Fibroblast of mammary gland (primary cell): ENCODE results near the gene YTHDF1.

ENCODE experiments used
- DNase-seq: peaks from one replicate; pipeline ENCODE4 v3.0.0-alpha.2; 2010; ENCODE audit warnings: low read depth
- H3K4me3 ChIP-seq: 2 replicates; pipeline ENCODE4 v1.5.1; 2011; ENCODE audit warnings: low read depth, mild to moderate bottlenecking, low read length, moderate library complexity; ENCODE audit not compliant: control insufficient read depth
- TF ChIP-seq, protein P1 (sequence below): conservative IDR thresholded peaks from 2 replicates; pipeline ENCODE4 v1.5.1; 2011; ENCODE audit warnings: low read depth, low read length, inconsistent platforms; ENCODE audit not compliant: control insufficient read depth, insufficient read depth

The YTHDF1 gene

DNA sequence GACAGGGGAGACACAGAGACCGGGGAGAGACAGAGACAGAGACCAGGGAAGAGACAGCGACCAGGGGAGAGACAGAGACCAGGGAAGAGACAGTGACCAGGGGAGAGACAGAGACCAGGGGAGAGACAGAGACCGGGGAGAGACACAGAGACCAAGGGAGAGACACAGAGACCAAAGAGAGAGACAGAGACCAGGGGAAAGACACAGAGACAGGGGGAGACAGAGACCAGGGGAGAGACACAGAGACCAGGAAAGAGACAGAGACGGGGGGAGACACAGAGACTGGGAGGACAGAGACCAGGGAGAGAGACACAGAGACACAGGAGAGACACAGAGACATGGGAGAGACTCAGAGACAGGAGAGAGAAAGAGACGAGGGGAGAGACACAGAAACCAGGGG lies 43.9 kb downstream of the YTHDF1 start:
- no peak overlapping the region for H3K4me3 ChIP-seq
- DNase-seq = no peak
- TF ChIP-seq, protein P1, sequence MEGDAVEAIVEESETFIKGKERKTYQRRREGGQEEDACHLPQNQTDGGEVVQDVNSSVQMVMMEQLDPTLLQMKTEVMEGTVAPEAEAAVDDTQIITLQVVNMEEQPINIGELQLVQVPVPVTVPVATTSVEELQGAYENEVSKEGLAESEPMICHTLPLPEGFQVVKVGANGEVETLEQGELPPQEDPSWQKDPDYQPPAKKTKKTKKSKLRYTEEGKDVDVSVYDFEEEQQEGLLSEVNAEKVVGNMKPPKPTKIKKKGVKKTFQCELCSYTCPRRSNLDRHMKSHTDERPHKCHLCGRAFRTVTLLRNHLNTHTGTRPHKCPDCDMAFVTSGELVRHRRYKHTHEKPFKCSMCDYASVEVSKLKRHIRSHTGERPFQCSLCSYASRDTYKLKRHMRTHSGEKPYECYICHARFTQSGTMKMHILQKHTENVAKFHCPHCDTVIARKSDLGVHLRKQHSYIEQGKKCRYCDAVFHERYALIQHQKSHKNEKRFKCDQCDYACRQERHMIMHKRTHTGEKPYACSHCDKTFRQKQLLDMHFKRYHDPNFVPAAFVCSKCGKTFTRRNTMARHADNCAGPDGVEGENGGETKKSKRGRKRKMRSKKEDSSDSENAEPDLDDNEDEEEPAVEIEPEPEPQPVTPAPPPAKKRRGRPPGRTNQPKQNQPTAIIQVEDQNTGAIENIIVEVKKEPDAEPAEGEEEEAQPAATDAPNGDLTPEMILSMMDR = no peak

DNA sequence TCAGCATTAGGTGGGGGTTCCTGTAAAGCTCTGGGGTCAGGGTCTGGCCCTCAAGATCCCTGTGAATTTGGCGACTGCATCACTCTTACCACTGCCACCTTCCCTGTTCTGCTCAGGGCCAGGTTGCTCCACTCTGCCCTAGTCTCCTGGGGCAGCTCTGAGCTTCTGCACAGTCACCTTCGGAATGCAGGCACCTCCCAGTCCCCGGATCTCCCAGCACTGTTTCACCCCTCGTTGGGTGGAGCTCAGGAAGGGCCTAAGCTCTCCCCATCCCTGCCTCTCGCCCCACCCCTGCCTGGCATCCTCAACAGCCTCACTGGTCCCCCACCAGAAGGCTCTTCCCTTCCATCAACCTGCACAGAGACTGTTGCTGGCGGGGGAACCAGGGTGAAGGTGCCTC lies 46.2 kb downstream of the YTHDF1 start:
- no peak overlapping the region for H3K4me3 ChIP-seq
- no peak for DNase-seq
- TF ChIP-seq, protein P1 = no peak

DNA sequence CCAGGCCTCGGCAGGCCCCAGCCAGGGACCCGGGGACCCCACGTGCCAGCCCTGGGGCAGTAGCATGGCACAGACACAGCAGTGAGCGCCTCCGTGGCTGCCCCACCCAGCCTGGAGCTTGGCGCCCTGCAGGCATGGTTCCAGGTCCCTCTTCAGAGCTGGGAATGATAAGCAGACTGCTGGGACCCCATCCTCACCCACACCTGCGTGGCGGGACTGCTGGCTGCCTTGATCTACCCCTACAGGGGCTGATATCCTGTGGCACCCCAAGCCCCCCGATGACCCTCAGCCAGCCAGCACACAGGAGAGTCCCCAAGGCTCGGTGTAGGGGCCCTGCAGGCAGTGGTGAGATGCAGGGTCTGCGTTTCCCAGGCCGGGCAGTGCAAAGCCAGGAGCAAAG lies 47.1 kb downstream of the YTHDF1 start:
- H3K4me3 ChIP-seq = no peak overlapping the region
- TF ChIP-seq, protein P1 = no peak
- DNase-seq = no peak

DNA sequence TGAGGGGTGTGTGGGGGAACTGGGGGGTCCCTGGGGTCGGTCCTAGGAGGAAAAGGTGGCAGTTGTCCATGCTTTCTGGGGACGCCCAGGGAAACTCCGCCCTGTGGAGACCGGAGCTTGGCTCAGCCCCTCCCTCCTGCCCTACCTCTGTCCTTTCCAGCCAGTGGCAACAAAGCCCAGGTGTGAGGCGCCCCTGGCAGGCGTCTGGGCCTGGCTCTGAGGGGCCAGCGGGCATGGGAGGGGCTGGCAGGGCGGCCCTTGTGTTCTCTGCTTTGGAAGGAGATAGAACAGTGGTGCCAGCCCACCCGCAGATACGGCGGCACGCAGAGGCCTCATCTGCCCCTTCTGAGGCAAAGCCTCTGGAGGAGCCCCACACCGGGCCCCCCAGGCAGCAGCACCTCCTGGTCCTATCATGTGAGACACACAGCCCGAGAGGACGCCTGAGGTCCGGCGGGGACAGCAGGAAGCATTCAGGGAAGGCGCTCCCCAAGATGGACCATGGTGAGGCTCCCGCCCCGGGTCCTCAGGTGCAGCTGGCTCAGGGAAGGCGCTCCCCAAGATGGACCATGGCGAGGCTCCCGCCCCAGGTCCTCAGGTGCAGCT lies 47.9 kb downstream of the YTHDF1 start:
- TF ChIP-seq, protein P1 = no peak
- DNase-seq = no peak

DNA sequence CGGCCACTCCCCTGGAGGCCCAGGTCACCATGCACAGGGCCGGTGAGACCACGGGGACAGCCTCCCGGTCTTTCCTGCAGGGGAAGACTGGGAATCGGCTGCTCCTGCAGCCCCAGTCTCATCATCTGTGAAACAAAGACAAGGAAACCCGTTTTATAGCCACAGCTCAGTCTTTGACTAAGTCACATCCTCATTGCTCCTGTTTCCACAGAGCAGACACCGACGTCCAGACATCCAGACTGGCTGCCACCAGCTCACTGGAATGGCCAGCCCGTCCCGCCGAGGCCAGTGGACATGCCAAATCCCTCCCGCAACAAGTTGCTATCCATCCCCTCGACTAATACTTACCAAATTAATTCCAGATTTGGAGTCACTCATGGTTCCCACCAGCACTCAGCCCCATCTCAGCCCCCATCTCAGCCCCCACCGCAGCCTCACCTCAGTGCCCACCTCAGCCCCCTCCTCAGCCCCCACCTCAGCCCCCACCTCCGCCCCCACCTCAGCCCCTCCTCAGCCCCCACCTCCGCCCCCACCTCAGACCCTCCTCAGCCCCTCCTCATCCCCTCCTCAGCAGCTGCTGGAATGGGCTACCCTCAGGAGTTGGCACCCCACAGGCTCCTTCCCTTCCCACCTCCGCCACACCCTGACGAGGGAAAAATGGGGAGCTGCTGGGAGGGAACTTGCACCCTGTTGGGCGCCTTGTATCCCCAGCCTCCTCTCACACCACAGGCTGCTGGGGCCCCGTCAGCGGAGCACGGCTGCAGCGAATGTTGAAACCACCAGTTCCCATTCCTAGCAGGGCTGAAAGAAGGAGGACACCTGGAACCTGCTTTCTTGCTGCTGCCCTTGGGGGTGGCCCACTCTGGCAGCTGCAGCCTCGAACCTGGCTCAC lies 48.7 kb downstream of the YTHDF1 start:
- DNase-seq = no peak
- TF ChIP-seq, protein P1 = no peak
- no peak overlapping the region for H3K4me3 ChIP-seq

More for the DNA sequence above, 47.9 kb downstream of the YTHDF1 start:
- no peak overlapping the region for H3K4me3 ChIP-seq

DNA sequence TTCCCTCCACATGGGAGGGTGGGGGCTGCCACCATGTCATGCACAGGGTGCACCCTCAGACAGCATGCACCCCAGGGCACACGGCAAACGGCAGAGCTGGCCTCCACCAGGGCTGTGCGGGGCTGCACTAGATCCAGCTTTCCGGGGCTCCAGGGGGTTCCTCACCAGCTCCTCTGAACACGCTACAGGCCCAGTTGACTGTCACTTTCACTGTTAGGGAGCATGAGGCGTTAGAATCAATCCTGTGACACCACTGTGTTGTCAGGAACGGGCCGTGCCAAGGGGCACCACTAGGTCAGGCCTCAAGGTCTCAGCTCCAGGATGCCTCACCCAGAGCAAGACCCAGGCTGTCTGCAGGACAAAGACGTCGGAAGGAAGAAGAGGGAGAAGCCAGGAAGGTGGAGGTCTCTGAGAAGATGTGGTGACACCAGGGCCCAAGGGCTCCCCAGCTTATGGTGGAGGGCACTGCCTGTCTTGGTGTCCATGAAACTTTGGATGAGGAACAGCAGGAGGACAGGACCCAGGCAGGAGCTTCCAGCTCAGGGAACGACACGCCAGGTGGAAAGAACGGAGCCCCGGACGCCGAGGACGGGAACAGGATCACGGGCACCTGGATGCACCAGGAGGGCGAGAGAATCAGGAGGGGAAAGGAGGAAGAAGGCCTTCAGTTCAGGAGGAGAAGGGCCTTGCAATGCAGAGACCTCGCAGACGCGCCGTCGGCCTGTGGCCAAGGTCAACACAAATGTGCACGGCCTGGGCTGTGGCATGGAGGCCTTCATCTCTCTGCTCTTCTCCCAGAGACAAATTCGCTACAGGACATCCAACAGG lies 49.5 kb downstream of the YTHDF1 start:
- DNase-seq = no peak
- H3K4me3 ChIP-seq = no peak overlapping the region
- TF ChIP-seq, protein P1 = no peak
